ENCODE data around the gene CNIH3.

CNIH3 gene

DNA sequence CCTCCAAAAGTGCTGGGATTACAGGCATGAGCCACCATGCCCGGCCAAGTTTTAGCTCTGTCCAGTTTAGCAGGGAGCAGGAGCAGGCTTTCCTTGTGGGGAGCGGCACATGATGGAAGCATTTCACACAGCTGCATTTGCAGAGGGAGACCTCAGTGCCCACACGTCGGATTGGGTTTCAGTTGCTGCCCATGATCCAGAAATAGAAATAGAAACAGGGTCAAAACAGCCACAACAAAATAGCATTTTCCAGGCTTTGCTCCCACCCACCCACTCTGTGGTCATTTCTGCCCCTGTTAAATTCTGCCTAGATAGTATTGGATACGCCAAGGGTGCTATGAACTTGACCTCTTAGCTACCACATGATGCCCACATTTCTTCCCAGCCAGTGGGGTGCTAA is 128.4 kb downstream of the CNIH3 start:
- no peak for DNase-seq (ENCODE audit: low spot score)

DNA sequence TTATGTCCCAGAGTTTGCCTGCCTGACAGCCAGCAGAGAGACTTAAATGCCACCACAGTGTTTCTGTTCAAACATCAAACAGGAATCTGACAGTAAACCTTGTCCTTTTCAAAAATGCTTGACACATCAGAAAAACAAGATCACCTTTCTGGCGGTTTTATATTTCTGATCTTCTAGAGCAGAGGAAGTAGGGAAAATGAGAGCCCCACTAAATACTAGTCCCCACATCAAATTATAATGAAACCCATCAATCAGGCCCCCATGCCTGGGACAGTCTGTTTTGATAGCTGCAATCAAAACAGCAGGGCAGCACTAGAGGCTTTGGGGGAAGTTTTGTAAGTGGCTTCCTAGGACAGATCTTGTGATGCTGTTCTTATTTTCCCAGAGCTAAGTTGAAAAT is 129.3 kb downstream of the CNIH3 start:
- DNase-seq (ENCODE audit: low spot score): no peak

DNA sequence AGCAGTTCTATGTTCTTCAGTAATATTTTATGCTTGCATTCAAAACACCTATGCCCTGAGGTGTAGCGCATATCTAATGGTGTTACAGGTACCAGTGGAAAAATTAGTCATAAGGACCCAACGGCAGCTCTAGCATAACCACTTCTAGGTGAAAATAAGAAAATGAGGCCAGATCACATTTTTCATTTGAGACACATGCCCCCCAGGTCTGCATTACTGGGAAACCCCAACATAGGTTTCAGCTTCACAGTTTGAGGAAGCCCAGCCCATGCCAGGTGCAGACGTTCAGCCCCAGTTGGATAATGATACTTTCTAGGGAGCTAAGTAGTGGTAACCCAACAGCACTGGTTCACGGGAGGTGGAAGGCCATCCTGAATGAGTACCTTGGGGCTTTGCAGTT is 129.8 kb downstream of the CNIH3 start:
- DNase-seq (ENCODE audit: low spot score): no peak

DNA sequence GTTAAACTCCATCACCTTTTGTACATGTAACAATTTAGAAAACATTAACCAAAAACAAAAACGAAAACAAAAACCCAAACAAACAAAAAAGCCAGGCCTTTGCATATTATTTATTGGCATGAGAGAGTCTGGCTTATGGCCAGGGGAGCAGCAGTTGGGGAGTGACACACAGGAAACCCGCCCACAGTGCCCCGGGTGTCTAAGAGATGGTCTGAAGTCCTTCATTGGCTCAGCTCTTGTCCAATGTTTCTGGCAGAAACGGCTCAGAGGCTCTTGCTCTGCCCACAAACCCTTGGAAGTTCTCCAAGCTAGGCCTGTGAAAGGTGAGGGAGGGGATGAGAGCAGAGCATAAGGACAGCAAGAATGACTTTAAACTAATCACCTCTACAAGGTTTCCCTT is 131.5 kb downstream of the CNIH3 start:
- no peak for DNase-seq (ENCODE audit: low spot score)

DNA sequence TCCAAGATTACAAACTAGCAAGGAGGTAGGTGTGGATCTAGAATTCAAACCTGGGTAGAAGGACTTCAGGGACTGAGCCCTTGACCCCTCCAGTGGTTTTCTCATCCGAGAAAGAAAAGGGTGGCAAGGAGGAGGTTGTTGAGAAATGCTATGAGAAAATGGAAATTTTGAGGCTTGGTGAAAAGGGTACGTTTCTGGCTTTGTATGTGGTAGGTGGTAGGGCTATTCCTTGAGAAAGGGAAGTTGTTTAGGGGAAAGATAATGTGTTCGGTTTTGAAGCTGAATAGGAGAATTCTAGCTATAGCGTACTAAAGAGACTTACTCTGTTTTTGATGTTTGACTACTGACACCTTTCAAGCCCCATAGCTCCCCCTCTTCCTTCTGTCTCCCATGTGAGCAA is 133.8 kb downstream of the CNIH3 start:
- no peak for DNase-seq (ENCODE audit: low spot score)

DNA sequence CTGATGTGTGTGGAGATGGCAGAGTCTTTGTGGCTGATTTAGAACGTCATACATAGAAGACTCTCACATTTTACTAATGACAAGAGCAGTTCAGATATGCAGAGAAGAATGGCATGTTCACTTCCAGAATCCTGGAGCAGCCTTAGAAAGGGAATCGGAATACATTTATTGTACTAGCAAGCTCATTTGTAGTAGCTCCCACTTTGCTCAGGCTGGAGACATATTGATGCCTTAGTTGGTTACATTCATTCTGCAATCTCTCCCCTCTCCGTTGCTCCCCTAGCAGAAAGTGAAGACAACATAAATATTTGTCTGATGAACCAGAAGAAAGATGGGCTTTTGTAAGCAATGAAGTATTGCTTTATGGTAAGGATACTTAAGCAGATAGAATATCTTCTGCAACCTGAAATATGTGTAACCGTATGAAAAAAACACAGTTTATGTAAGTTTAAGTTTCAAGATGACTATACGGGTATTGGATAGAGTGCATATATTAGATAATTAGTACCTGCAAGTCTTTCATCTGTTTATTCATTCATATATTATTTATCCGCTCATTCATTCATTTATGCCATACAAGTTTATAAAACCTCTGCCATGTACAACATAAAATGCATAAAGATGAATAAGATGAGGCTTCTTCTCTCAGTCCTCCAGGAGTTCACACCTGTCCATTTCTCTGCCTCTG is 135.7 kb downstream of the CNIH3 start:
- DNase-seq (ENCODE audit: low spot score): no peak

DNA sequence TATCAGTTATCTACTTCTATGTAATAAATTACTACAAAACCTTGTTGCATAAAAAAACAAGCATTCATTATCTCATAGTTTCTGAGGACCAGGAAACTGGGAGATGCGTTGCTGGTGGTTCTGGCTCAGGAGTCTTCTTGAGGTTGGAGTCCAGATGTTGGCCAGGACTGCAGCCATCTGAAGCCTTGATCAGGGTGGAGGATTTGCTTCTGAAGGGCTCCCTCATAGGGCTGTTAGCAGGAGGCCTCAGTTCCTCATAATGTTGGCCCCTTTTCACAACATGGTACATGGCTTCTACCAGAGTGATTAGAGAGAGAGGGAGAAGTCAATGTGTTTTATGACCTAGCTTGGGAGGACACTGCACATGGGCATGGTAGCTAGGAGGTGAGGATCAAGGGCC is 137.4 kb downstream of the CNIH3 start:
- DNase-seq (ENCODE audit: low spot score): no peak

DNA sequence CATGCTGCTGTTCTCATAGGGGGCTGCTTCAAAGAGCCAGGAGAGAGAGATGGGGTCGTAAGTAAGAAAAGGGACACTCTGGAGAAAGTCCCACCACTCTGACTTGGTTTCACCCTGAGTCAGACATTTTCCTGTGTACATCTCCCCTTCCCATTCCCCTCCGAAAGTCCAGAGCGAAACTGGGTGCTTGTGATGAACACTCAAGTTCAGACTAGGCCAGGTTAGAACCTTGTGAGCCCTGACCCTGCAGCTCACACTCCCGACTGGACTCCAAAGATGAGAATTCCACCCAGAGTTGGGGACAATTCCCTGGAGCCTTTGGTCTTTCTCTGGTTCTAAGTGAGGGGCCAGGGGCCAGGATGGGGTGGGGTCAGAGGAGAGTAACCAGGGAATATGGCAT is 139.5 kb downstream of the CNIH3 start:
- DNase-seq (ENCODE audit: low spot score): no peak

DNA sequence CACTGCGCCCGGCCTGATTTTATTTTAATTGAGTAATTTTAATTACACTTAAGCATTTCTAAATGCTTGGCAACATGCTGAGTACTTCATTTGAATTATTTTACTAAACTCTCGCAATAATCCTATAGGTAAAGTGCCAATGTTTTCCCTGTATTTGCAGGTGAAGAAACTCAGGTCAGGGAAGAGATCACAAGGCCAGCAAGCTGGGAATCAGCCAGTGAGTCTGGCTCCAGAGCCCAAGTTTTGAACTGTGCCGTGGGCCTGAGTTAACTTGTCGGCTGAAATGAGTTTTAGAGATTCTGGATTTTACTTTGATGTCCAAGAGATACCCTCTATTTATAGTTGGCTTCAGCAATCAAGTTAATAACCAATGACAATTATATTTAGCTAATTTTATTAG is 141.4 kb downstream of the CNIH3 start:
- no peak for DNase-seq (ENCODE audit: low spot score)

DNA sequence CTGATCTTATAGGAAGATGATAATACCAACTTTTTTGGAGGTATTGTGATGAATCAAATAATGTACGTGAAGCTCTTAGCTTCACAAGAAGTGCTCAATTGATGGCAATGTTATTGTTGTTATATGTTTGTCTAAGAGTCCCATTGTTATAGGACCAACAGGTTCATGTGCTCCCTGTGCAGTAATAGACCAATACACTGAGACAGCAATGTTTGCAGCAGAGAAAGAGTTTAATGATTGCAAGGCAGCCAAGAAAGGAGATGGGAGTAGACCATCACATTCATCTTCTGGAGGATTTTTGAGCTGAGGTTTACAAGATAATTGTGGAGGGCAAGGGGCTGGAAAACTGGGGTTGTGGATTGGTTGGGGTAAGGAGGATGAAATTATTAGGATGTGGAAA is 143.0 kb downstream of the CNIH3 start:
- no peak for DNase-seq (ENCODE audit: low spot score)

DNA sequence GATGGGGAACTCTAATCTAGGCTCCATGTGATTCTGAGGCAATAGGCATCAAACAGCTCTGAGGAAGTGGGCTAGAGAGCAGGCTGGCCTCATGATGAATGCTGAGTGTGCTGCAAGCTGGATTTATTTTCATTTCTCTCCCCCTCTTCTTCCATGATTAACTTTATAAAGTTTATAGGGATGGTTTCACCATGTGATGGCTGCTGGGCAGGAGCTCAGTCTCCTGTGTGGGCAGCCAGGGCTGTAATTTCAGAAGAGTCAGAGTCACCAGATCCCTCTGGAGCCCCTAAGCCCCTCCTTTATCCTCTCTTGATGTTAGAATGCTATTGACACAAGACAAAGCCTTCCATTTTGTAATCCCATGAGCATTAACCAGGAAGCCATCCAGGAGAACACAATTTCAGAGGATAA is 143.6 kb downstream of the CNIH3 start:
- DNase-seq (ENCODE audit: low spot score): no peak

DNA sequence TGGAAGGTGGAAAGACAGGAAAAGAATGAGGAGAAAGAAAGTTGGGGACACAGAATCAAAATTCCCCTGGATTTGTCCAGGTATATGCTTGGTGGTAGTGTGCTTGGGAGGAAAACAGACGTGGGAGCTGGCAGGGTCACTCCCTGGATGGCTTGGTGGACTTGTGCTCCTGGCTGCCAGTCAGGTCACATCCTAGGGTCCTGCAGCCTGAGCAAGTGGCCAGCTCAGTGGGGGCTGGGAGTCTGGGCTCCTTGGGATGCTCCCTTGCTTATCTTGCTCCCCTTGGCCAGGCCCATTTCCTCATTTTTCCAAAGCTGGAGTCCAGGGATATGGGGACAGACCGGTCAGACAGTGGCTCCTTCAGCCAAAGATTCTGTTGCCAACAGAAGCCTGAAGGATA is 144.0 kb downstream of the CNIH3 start:
- no peak for DNase-seq (ENCODE audit: low spot score)

DNA sequence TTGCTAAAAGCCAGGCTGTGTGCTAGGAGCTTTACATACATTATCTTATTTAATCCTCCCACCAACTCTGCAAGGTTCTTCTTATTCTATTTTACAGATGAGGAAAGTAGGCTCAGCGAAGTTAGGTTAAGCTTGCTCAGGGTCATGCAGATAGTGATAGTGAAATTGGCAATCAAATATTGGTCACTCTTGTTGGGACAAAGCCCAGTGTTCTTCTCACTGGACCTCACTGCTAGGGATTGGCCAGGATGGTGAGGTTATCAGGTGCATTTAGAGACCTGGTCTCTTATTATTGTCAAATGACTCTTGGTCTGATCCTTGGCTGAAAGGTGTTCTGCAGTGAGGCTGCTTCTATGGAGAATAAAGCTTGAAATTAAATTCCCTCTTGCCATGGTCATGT is 145.1 kb downstream of the CNIH3 start:
- no peak for DNase-seq (ENCODE audit: low spot score)

DNA sequence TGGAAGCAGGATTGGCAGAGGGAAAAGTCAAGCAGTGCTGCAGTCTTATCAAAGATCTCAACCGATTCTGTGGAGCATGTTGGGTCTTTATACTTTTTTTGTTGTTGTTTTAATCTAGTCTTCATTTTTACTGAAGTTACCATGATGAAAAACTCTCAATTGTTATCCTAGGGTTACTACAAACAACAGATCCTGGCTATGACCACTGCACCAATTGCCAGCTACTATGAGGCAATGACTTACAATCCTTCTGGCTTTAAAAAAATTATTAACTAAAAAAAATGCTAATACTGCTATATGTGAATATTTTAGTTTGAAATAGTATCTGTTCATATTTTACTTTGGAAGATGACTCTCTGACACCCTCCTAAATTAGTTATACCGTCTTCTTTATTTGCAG is 145.9 kb downstream of the CNIH3 start:
- DNase-seq (ENCODE audit: low spot score): no peak

DNA sequence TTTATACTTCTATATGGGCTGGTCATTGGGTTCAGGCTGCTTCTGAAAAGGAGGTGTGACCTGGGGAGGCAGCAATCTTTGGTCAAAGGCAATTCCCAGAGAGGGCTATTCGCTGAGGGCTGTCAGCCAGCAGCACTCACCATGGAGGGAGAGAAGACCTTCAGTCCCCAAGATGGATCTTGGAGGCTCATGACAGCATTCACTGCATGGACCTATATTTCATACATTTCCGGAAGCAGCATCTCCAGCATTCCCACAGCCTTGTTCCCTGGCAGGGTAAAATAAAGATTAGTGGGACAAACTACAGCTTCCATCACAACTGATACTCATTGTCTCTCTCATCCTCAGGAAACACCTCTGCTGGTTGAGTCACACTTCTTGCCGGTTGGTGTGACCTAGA is 146.6 kb downstream of the CNIH3 start:
- DNase-seq (ENCODE audit: low spot score): no peak

DNA sequence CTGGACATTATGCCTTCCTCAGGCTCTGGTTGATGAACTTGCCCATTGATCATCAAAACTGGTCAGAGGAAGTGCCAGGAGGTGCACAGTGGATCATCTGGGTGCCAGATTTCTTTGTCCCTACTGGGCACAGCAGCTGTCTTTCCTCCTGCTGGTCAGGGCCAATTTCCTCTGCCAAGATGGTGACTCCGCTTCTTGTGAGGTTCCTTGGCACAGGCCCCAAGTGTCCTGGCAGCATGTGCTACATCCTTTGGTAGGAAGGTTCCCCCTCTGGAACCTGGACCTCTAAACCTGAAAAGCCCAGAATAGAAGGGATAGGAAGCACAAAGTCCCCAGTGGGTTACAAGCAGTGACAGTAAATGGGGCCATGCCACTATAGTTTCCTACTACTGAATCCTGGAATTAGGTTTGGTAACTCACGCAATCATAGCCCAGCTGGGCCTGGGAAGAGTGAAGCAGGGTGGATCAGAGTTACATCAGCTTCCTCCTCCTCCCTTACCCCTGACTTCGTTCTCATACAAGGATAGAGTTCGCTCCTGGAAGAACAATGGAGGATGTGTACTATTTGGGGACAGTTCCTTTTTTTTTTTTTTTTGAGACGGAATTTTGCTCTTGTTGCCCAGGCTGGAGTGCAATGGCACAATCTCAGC is 147.1 kb downstream of the CNIH3 start:
- no peak for DNase-seq (ENCODE audit: low spot score)

DNA sequence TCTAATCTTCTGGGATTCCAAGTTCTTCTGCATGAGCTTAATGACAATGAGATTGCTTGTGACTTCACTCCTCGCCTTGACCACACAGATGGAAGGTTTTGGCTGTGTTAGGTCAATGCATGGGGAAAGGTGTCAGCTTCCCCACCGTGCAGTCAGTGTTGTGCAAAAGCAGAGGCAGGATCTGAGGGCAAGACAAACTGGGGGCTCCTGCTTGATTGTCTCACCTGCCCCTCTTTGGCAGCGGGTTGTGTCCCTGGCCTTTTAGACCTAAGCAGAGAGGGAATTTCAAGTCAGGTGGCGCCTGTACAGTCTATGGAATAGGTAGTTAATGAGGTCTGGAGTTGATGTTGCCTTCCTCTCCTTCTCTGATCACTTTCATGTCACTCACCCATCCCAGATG is 150.1 kb downstream of the CNIH3 start:
- no peak for DNase-seq (ENCODE audit: low spot score)

DNA sequence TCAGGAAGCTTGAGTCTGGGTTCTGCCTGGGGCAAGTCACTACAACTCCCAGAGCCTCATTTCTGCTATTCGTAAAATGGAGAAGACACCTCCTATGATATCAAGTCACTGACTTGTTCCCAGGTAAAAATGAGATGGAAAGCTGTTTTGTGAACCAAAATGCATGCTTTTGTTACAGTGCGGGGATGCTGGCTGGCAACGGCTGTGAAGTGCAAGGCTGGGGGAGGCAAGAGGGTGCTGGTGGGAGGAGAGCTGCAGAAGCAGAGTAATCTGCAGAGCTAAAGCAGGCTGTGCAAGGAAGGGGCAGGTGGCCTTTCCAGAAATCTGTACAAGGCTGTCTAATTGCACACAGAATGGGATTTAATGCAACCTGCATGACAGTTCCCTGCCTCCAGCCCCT is 150.9 kb downstream of the CNIH3 start:
- DNase-seq (ENCODE audit: low spot score): no peak

DNA sequence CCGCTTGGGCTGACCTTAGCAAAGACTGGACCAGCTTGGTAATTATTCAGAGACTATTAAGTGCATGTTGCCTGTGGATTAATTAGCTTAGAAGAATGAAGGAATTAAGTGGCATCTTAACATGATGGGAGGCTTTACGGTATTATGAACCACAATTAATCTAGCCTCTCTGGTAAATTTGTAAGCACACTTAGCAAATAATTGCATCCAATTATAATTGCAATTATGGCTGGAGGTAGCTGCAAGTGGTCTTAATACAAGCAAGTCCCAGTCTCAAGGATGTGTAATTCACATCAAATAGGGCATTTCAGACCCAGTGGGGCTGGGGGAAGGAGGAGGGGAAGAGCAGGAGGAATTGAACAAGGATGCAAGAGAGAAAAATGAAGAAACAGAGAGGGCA is 151.6 kb downstream of the CNIH3 start:
- DNase-seq (ENCODE audit: low spot score): no peak

DNA sequence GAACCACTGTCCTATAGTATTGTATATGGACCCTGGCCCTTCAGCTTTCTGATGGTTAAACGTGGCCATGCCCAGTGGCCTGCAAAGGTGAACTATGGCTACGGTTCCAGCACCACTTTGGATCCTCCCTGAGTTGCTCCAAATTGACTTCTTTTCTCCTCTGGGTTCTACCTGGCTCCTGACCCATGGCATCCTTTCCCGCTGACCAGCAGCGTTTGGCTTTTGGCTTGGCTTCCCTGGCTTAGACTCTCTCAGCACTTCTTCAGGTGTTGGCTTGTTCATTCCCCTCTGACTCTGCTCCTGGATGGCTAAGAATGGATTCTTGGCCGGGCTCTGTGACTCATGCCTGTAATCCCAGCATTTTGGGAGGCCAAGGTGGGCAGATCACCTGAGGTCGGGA is 152.9 kb downstream of the CNIH3 start:
- no peak for DNase-seq (ENCODE audit: low spot score)

DNA sequence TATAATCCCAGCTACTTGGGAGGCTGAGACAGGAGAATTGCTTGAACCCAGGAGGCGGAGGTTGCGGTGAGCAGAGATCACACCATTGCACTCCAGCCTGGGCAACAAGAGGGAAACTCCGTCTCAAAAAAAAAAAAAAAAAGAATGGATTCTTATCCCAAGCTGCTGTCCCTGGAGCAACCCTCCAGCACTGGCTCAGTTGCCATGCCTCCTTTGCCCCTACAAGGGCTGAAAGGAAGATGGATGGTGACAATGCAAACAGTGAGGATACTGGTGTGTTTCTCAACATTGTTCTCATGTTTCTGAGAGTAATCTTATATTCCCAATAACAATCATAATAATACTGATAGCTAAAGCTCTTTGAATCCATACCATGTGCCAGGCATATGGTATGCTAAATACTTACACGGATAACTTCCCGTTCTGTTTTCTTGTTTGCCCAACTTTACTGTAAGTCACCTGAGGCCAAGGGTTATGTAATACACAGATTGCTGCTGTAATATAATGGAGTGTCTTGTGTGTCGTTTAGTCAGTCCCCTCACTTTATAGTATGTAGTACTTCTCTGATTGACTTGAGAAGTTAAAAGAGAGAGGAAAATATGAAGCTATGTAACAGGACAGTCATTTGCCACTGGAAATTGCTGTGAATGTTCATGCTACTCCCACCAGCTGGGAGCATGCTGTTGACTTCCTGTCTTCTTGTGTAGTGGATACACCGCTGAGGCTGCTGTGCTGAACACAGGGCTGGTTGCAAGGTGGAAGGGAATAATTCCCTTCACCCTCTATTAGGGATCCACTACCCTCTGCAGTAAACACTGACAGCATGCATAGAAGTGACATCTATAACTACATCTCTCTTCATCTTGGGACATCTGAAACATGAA is 153.6 kb downstream of the CNIH3 start:
- no peak for DNase-seq (ENCODE audit: low spot score)

DNA sequence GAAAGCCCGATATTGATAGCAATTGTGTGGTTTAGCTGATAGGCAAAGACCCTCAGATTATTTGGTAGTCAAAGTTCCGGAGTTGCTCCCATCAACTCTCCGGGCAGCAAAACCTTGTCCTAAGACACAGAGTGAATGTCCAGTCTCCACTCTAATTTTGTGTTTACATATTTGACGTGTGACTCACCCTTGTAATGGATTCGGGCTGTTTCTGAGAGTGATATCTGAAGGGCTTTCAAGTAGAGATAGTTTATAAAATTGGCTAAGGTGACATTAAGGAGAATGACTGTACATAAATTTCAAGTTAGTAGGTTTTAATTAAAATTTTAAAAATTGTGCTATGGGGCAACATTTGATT is 154.2 kb downstream of the CNIH3 start:
- DNase-seq (ENCODE audit: low spot score): no peak

DNA sequence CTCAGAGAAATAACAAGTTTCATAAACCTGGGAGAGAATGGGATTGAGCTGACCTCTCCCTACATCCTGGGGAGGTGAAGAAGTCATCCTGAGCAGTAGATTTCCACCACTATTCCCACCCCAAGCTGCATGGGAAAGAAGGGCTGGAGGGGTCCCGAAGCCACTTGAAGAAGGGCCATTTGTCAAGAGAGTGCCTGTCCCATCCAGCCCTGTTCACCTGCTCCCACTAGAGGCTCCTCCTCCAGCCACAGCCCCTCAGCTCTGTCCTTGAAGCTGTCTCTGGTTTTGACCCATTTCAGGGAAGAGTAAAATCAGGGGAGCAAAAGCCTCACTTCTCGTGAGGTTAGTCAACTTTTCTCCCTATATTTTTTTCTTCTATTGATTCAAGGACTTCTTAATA is 157.5 kb downstream of the CNIH3 start:
- no peak for DNase-seq (ENCODE audit: low spot score)

All from iPS-NIHi11 (cell line).